SK-N-SH (cell line): ENCODE results near the gene MYO1F. TPM values are rescaled to one million over a fixed set of nuclear protein-coding genes. Genes with fewer than 3 reads are reported as not detected.

Source experiments
- CTCF ChIA-PET: fragments of 300-600, 350-600 bp; formaldehyde crosslinking; extraction: SDS; loops from one replicate; lab custom pipeline; 2021; lab: Yijun Ruan, JAX
- POLR2A ChIA-PET: fragments of 350-600 bp; sonication (Branson Sonifier 250); formaldehyde crosslinking; extraction: SDS; loops from one replicate; lab custom pipeline; 2020; ENCODE audit warnings: antibody characterized with exemption, inconsistent platforms; lab: Yijun Ruan, JAX
- DNase-seq: peaks from one replicate; pipeline ENCODE4 v3.0.0; 2012
- H2AFZ ChIP-seq: fragments of 200-600 bp; sonication (generic); 2 replicates; pipeline ENCODE4 v1.8.1; 2016; ENCODE audit warnings: antibody characterized with exemption, mild to moderate bottlenecking, low read depth
- H3F3A ChIP-seq: fragments of 200-600 bp; sonication (generic); replicated peaks from 2 replicates; pipeline ENCODE3; 2016; ENCODE audit warnings: antibody characterized with exemption, mild to moderate bottlenecking; ENCODE audit not compliant: insufficient read depth
- H3K27ac ChIP-seq, 2 experiments: fragments of 200-500 bp in 1 of 2; fragments of 200-600 bp in 1 of 2; sonication (Bioruptor generic) in 1 of 2; sonication (generic), shearing (Covaris generic) in 1 of 2; 2 replicates each; pipeline versions ENCODE4 v1.5.1 to v1.6.1; 2014 to 2016; ENCODE audit warnings: low read depth in 2 of 2, inconsistent platforms in 1 of 2, low read length in 1 of 2, mild to moderate bottlenecking in 1 of 2, mixed read lengths in 1 of 2
- H3K27me3 ChIP-seq: fragments of 200-600 bp; sonication (generic), shearing (Covaris generic); 2 replicates; pipeline ENCODE4 v1.6.1; 2016; ENCODE audit warnings: mixed run types; ENCODE audit not compliant: insufficient read depth
- H3K36me3 ChIP-seq, 2 experiments: fragments of 200-500 bp in 1 of 2; fragments of 200-600 bp in 1 of 2; sonication (Bioruptor generic) in 1 of 2; sonication (generic) in 1 of 2; replicated peaks in 1 of 2; 2 replicates each; pipeline versions ENCODE3 to v1.5.1; 2014 to 2016; ENCODE audit warnings: low read length in 1 of 2, mild to moderate bottlenecking in 1 of 2; ENCODE audit not compliant: insufficient read depth in 2 of 2, control insufficient read depth in 1 of 2
- H3K4me1 ChIP-seq, 2 experiments: fragments of 200-500 bp in 1 of 2; fragments of 200-600 bp in 1 of 2; sonication (Bioruptor generic) in 1 of 2; sonication (generic), shearing (Covaris generic) in 1 of 2; 2 replicates each; pipeline versions ENCODE4 v1.5.1 to v1.6.1; 2014 to 2016; ENCODE audit warnings: low read depth in 1 of 2, low read length in 1 of 2, mixed run types in 1 of 2; ENCODE audit not compliant: insufficient read depth in 2 of 2, control insufficient read depth in 1 of 2
- H3K4me2 ChIP-seq: fragments of 200-600 bp; sonication (generic), shearing (Covaris generic); 2 replicates; pipeline ENCODE4 v1.6.1; 2017; ENCODE audit warnings: mixed run types
- H3K4me3 ChIP-seq, 2 experiments: fragments of 200-500 bp in 1 of 2; fragments of 200-600 bp in 1 of 2; sonication (Bioruptor generic) in 1 of 2; sonication (generic), shearing (Covaris generic) in 1 of 2; 2 replicates each; pipeline versions ENCODE4 v1.5.1 to v1.8.1; 2014 to 2016; ENCODE audit warnings: low read depth in 2 of 2, inconsistent platforms in 1 of 2, low read length in 1 of 2, mild to moderate bottlenecking in 1 of 2, mixed read lengths in 1 of 2, moderate library complexity in 1 of 2
- H3K79me2 ChIP-seq: fragments of 200-600 bp; sonication (generic); 2 replicates; pipeline ENCODE4 v1.8.1; 2017; ENCODE audit warnings: mild to moderate bottlenecking; ENCODE audit not compliant: insufficient read depth
- H3K9ac ChIP-seq: fragments of 200-600 bp; sonication (generic); 2 replicates; pipeline ENCODE4 v1.6.1; 2017; ENCODE audit warnings: mixed run types
- H3K9me2 ChIP-seq: fragments of 200-600 bp; sonication (generic); 2 replicates; pipeline ENCODE4 v1.6.1; 2017; ENCODE audit warnings: mixed run types
- H3K9me3 ChIP-seq: fragments of 200-600 bp; sonication (generic); 2 replicates; pipeline ENCODE4 v1.6.1; 2017; ENCODE audit warnings: mixed run types, mild to moderate bottlenecking, moderate library complexity
- H4K20me1 ChIP-seq: fragments of 200-600 bp; sonication (generic); 2 replicates; pipeline ENCODE4 v1.6.1; 2017; ENCODE audit warnings: mild to moderate bottlenecking, mixed run types; ENCODE audit not compliant: insufficient read depth
- CHD2 ChIP-seq: fragments of 150-350 bp; IDR thresholded peaks from 2 replicates; pipeline ENCODE4 v1.6.1; 2018; ENCODE audit warnings: low read length; ENCODE audit not compliant: partially characterized antibody
- EP300 ChIP-seq, 2 experiments: IDR thresholded peaks; 2 replicates each; pipeline versions ENCODE4 v1.4.0 to v1.6.1; 2012; ENCODE audit warnings: borderline replicate concordance in 1 of 2, low read depth in 1 of 2, low read length in 1 of 2
- EZH2phosphoT487 ChIP-seq: fragments of 200-600 bp; sonication (generic); IDR thresholded peaks from 2 replicates; pipeline ENCODE4 v1.6.1; 2017; ENCODE audit warnings: low read depth, mixed run types, mild to moderate bottlenecking, antibody characterized with exemption, moderate library complexity, borderline replicate concordance
- FOSL2 ChIP-seq: IDR thresholded peaks from 2 replicates; pipeline ENCODE4 v1.4.0; 2012; ENCODE audit warnings: low read depth, mild to moderate bottlenecking, moderate library complexity, borderline replicate concordance
- FOXJ3 ChIP-seq: sonication (generic); formaldehyde crosslinking; IDR thresholded peaks from 2 replicates; pipeline ENCODE4 v1.5.1; 2020; ENCODE audit warnings: mild to moderate bottlenecking, missing genetic modification reagents
- IRF3 ChIP-seq: fragments of 150-350 bp; IDR thresholded peaks from 2 replicates; pipeline ENCODE4 v1.6.1; 2016; ENCODE audit warnings: mild to moderate bottlenecking, low read depth, low read length
- JUND ChIP-seq: IDR thresholded peaks from 2 replicates; pipeline ENCODE4 v1.4.0; 2012
- MAX ChIP-seq: IDR thresholded peaks from 2 replicates; pipeline ENCODE4 v1.4.0; 2012; ENCODE audit warnings: low read depth
- MEF2A ChIP-seq: IDR thresholded peaks from 2 replicates; pipeline ENCODE4 v1.4.0; 2012; ENCODE audit warnings: low read depth, borderline replicate concordance
- MXI1 ChIP-seq: IDR thresholded peaks from 2 replicates; pipeline ENCODE4 v1.6.1; 2012; ENCODE audit warnings: mild to moderate bottlenecking, low read depth, low read length, improper control_type of control experiment
- NRF1 ChIP-seq: IDR thresholded peaks from 2 replicates; pipeline ENCODE4 v1.6.1; 2012; ENCODE audit warnings: low read depth, mild to moderate bottlenecking, low read length
- RFX5 ChIP-seq: IDR thresholded peaks from 2 replicates; pipeline ENCODE4 v1.6.1; 2012; ENCODE audit warnings: mild to moderate bottlenecking, improper control_type of control experiment, low read length
- SIN3A ChIP-seq: IDR thresholded peaks from 2 replicates; pipeline ENCODE4 v1.6.1; 2012; ENCODE audit warnings: low read depth, mild to moderate bottlenecking, low read length, moderate library complexity, borderline replicate concordance
- SMC3 ChIP-seq: IDR thresholded peaks from 2 replicates; pipeline ENCODE4 v1.6.1; 2012; ENCODE audit warnings: low read depth, low read length, improper control_type of control experiment
- TCF12 ChIP-seq: IDR thresholded peaks from 2 replicates; pipeline ENCODE4 v1.4.0; 2012
- TEAD4 ChIP-seq: IDR thresholded peaks from 2 replicates; pipeline ENCODE4 v1.4.0; 2012; ENCODE audit warnings: mild to moderate bottlenecking, borderline replicate concordance; ENCODE audit not compliant: insufficient read depth
- USF2 ChIP-seq: fragments of 150-350 bp; IDR thresholded peaks from 2 replicates; pipeline ENCODE4 v1.6.1; 2017; ENCODE audit warnings: antibody characterized with exemption, low read length, low read depth, borderline replicate concordance
- YY1 ChIP-seq: IDR thresholded peaks from 2 replicates; pipeline ENCODE4 v1.4.0; 2012; ENCODE audit warnings: low read depth, mild to moderate bottlenecking
- WGBS: methylation state at CpG from one replicate; pipeline ENCODE4 v1.1.6; 2017; ENCODE audit warnings: low lambda C conversion rate; 5-methylcytosine and 5-hydroxymethylcytosine counted together
- polyA plus RNA-seq, 3 experiments: library from polyadenylated mRNA; depleted of rRNA; stranded (reverse); fragments of >200 nt; gene quantifications; 2 replicates each; pipeline ENCODE4 v1.2.3, GENCODE V29; 2012
- TF ChIP-seq, protein P1 (sequence below): fragments of 200-600 bp; sonication (generic); IDR thresholded peaks from 2 replicates; pipeline ENCODE4 v1.6.1; 2017; ENCODE audit warnings: antibody characterized with exemption, mild to moderate bottlenecking, moderate library complexity
- TF ChIP-seq, protein P2 (sequence below): IDR thresholded peaks from 2 replicates; pipeline ENCODE4 v1.6.1; 2012; ENCODE audit warnings: mild to moderate bottlenecking, low read depth, low read length, moderate library complexity

MYO1F gene
- polyA plus RNA-seq, 1 of the 3 experiments (the other 2 are of a cell fraction) = 0.51 TPM

DNA sequence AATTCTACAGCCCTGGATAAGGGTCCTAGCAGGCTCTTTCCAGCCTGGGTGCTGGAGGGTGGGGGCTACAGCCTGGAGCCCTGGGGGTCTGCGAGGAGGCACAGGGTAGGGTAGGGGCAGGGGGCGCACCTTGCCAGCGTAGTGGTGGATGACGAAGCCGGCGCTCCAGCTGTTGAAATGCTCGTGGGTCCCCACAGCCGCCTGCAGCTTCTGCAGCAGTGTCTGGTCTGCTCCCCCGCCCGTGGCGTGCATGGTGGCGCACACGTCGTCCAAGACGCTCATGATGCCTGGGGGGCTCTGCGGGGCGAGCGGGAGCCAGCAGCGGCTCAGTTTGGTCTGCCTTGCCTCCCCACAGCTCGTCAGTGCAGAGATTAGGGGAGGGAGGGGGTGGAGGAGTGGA lies 33.1 kb downstream of the MYO1F start:
- Histone ChIP-seq H3K4me1 (no peaks in the 10 kb centered on the region), H3K27ac (no peak overlapping the region), H3K9me3 (no peaks in the 10 kb centered on the region), H3K9ac (no peak overlapping the region), H4K20me1 (no peaks in the 10 kb centered on the region), H3K36me3 (no peaks in the 10 kb centered on the region), H3K9me2 (no peaks in the 10 kb centered on the region), H3K27me3 (no peaks in the 10 kb centered on the region), H3K4me2 (no peak overlapping the region), H3F3A (no peaks in the 10 kb centered on the region), H3K4me3 (no peak overlapping the region), H2AFZ (no peak overlapping the region), H3K79me2 (no peaks in the 10 kb centered on the region)
- ChIA-PET CTCF (interaction anchor here (1.2 to 1.3 kb wide), 2 partner anchors 35 to 37 kb away, joined by 3 to 4 read pairs; no protein-coding TSS in a partner anchor), POLR2A (no interaction called here)
- TF ChIP-seq RFX5 (no peak), SIN3A (no peak), EZH2phosphoT487 (no peak), TEAD4 (no peak), CHD2 (no peak), EP300 (IDR thresholded peaks at IDR 0.05; ENCODE audit: borderline replicate concordance in 1 of 2, low read depth in 1 of 2, low read length in 1 of 2) (no peak), TCF12 (no peak), MAX (no peak), SMC3 (no peak), NRF1 (no peak), IRF3 (no peak), MEF2A (no peak), FOSL2 (no peak), YY1 (no peak), FOXJ3 (CRISPR knock-in tag) (no peak), MXI1 (no peak), USF2 (no peak), JUND (no peak)
- TF ChIP-seq, protein P1, sequence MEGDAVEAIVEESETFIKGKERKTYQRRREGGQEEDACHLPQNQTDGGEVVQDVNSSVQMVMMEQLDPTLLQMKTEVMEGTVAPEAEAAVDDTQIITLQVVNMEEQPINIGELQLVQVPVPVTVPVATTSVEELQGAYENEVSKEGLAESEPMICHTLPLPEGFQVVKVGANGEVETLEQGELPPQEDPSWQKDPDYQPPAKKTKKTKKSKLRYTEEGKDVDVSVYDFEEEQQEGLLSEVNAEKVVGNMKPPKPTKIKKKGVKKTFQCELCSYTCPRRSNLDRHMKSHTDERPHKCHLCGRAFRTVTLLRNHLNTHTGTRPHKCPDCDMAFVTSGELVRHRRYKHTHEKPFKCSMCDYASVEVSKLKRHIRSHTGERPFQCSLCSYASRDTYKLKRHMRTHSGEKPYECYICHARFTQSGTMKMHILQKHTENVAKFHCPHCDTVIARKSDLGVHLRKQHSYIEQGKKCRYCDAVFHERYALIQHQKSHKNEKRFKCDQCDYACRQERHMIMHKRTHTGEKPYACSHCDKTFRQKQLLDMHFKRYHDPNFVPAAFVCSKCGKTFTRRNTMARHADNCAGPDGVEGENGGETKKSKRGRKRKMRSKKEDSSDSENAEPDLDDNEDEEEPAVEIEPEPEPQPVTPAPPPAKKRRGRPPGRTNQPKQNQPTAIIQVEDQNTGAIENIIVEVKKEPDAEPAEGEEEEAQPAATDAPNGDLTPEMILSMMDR = no peak
- TF ChIP-seq, protein P2, sequence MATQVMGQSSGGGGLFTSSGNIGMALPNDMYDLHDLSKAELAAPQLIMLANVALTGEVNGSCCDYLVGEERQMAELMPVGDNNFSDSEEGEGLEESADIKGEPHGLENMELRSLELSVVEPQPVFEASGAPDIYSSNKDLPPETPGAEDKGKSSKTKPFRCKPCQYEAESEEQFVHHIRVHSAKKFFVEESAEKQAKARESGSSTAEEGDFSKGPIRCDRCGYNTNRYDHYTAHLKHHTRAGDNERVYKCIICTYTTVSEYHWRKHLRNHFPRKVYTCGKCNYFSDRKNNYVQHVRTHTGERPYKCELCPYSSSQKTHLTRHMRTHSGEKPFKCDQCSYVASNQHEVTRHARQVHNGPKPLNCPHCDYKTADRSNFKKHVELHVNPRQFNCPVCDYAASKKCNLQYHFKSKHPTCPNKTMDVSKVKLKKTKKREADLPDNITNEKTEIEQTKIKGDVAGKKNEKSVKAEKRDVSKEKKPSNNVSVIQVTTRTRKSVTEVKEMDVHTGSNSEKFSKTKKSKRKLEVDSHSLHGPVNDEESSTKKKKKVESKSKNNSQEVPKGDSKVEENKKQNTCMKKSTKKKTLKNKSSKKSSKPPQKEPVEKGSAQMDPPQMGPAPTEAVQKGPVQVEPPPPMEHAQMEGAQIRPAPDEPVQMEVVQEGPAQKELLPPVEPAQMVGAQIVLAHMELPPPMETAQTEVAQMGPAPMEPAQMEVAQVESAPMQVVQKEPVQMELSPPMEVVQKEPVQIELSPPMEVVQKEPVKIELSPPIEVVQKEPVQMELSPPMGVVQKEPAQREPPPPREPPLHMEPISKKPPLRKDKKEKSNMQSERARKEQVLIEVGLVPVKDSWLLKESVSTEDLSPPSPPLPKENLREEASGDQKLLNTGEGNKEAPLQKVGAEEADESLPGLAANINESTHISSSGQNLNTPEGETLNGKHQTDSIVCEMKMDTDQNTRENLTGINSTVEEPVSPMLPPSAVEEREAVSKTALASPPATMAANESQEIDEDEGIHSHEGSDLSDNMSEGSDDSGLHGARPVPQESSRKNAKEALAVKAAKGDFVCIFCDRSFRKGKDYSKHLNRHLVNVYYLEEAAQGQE = no peak
- 60% methylated on average over 11 of the region's 20 CpGs for WGBS
- no peak for DNase-seq
